GM12878 (cell line): ENCODE measurements around the gene INPP4B. TPM values are rescaled to one million over a fixed set of nuclear protein-coding genes. Genes with fewer than 3 reads are reported as not detected.

ENCODE experiments used
- ATF7 ChIP-seq: fragments of 450-650 bp; IDR thresholded peaks from 2 replicates; pipeline ENCODE4 v1.6.1; 2016; ENCODE audit warnings: low read depth, mild to moderate bottlenecking
- BRCA1 ChIP-seq: IDR thresholded peaks from 2 replicates; pipeline ENCODE4 v1.6.1; 2011; ENCODE audit warnings: low read depth, low read length, improper control_type of control experiment
- CBFB ChIP-seq: IDR thresholded peaks from 2 replicates; pipeline ENCODE4 v1.6.1; 2016; ENCODE audit warnings: antibody characterized with exemption, low read depth
- CHD1 ChIP-seq: IDR thresholded peaks from 2 replicates; pipeline ENCODE4 v1.6.1; 2012; ENCODE audit warnings: low read depth, low read length, improper control_type of control experiment
- CREB1 ChIP-seq: IDR thresholded peaks from 2 replicates; pipeline ENCODE4 v1.6.1; 2012; ENCODE audit warnings: low read depth, mild to moderate bottlenecking, inconsistent platforms
- MEF2A ChIP-seq: IDR thresholded peaks from 2 replicates; pipeline ENCODE4 v1.6.1; 2011; ENCODE audit warnings: low read depth, mild to moderate bottlenecking, low read length, moderate library complexity; ENCODE audit not compliant: insufficient read depth
- MXI1 ChIP-seq: fragments of 150-350 bp; IDR thresholded peaks from 2 replicates; pipeline ENCODE4 v1.6.1; 2011; ENCODE audit warnings: low read depth, mild to moderate bottlenecking, inconsistent platforms, low read length, improper control_type of control experiment
- MYB ChIP-seq: fragments of 150-350 bp; IDR thresholded peaks from 2 replicates; pipeline ENCODE4 v1.6.1; 2014; ENCODE audit warnings: mild to moderate bottlenecking, low read depth, low read length, borderline replicate concordance
- MYC ChIP-seq: IDR thresholded peaks from 2 replicates; pipeline ENCODE4 v1.6.1; 2011; ENCODE audit warnings: mild to moderate bottlenecking, low read length, moderate library complexity, inconsistent platforms; ENCODE audit not compliant: insufficient read depth, insufficient replicate concordance, insufficient read length, severe bottlenecking
- RAD21 ChIP-seq: IDR thresholded peaks from 2 replicates; pipeline ENCODE4 v1.6.1; 2011; ENCODE audit warnings: mild to moderate bottlenecking, low read depth, low read length, moderate library complexity; ENCODE audit not compliant: insufficient read depth
- RCOR1 ChIP-seq: conservative IDR thresholded peaks from 2 replicates; pipeline ENCODE4 v1.6.1; 2012; ENCODE audit warnings: low read depth, low read length, improper control_type of control experiment
- SIN3A ChIP-seq: IDR thresholded peaks from 2 replicates; pipeline ENCODE4 v1.6.1; 2012; ENCODE audit warnings: low read depth, low read length, improper control_type of control experiment
- SMARCA5 ChIP-seq: fragments of 450-650 bp; IDR thresholded peaks from 2 replicates; pipeline ENCODE4 v1.6.1; 2017; ENCODE audit warnings: mild to moderate bottlenecking
- STAT1 ChIP-seq: fragments of 450-650 bp; conservative IDR thresholded peaks from 2 replicates; pipeline ENCODE4 v1.6.1; 2014; ENCODE audit warnings: antibody characterized with exemption, mild to moderate bottlenecking
- SUPT20H ChIP-seq: IDR thresholded peaks from 2 replicates; pipeline ENCODE4 v1.6.1; 2011; ENCODE audit warnings: low read depth, mild to moderate bottlenecking, low read length, moderate library complexity, borderline replicate concordance; ENCODE audit not compliant: control insufficient read depth
- TCF3 ChIP-seq: IDR thresholded peaks from 2 replicates; pipeline ENCODE4 v1.6.1; 2012; ENCODE audit warnings: low read depth, mild to moderate bottlenecking, low read length, borderline replicate concordance; ENCODE audit not compliant: insufficient read depth
- TCF7 ChIP-seq: IDR thresholded peaks from 2 replicates; pipeline ENCODE4 v1.6.1; 2014; ENCODE audit warnings: antibody characterized with exemption, borderline replicate concordance
- YY1 ChIP-seq: IDR thresholded peaks from 2 replicates; pipeline ENCODE4 v1.6.1; 2011; ENCODE audit warnings: low read depth, mild to moderate bottlenecking, low read length
- ZNF217 ChIP-seq: fragments of 450-650 bp; IDR thresholded peaks from 2 replicates; pipeline ENCODE4 v1.6.1; 2017; ENCODE audit warnings: antibody characterized with exemption, mild to moderate bottlenecking
- ZNF24 ChIP-seq: fragments of 450-650 bp; IDR thresholded peaks from 2 replicates; pipeline ENCODE4 v1.6.1; 2017; ENCODE audit warnings: antibody characterized with exemption, mild to moderate bottlenecking
- ZNF274 ChIP-seq: IDR thresholded peaks from one replicate; pipeline ENCODE4 v1.8.0; 2011; ENCODE audit not compliant: insufficient read length, insufficient read depth
- polyA plus RNA-seq, 11 experiments: library from polyadenylated mRNA; depleted of rRNA in 4 of 11; unstranded in 6 of 11; stranded (reverse) in 5 of 11; fragments of >200 nt; fragmentation: Nextera tagmentation in 4 of 11; fragmentation: Illumina TruSeq in 1 of 11; extraction: Ambion mirVana in 4 of 11; extraction: Trizol in 1 of 11; gene quantifications; 1 replicate in 1 of 11; 2 replicates in 10 of 11; pipeline versions ENCODE4 v1.2.1 to v1.2.3, GENCODE V29; 2011 to 2016; ENCODE audit warnings: inconsistent platforms in 2 of 11, missing spikeins in 2 of 11, low read depth in 1 of 11
- total RNA-seq, 4 experiments: library from RNA; depleted of rRNA in 3 of 4; stranded (reverse); fragments of >200 nt in 3 of 4; fragmentation: Illumina TruSeq in 1 of 4; extraction: Trizol in 1 of 4; gene quantifications; 2 replicates each; pipeline versions ENCODE4 v1.2.1 to v1.2.3, GENCODE V29; 2013 to 2021
- TF ChIP-seq, protein P1 (sequence below): IDR thresholded peaks from 2 replicates; pipeline ENCODE4 v1.6.1; 2012; ENCODE audit warnings: low read length, inconsistent platforms
- TF ChIP-seq, protein P2 (sequence below): IDR thresholded peaks from 2 replicates; pipeline ENCODE4 v1.6.1; 2012; ENCODE audit warnings: mild to moderate bottlenecking, low read depth, low read length
- TF ChIP-seq, protein P3 (sequence below): fragments of 450-650 bp; IDR thresholded peaks from 2 replicates; pipeline ENCODE4 v1.6.1; 2014; ENCODE audit warnings: mild to moderate bottlenecking

Gene INPP4B
- total and polyA plus RNA-seq, 10 of the 15 experiments (the other 5 are each of a cell fraction or from before 2014, with no cell fraction given), result 0.53 to 11.2 (median 0.95) TPM

DNA sequence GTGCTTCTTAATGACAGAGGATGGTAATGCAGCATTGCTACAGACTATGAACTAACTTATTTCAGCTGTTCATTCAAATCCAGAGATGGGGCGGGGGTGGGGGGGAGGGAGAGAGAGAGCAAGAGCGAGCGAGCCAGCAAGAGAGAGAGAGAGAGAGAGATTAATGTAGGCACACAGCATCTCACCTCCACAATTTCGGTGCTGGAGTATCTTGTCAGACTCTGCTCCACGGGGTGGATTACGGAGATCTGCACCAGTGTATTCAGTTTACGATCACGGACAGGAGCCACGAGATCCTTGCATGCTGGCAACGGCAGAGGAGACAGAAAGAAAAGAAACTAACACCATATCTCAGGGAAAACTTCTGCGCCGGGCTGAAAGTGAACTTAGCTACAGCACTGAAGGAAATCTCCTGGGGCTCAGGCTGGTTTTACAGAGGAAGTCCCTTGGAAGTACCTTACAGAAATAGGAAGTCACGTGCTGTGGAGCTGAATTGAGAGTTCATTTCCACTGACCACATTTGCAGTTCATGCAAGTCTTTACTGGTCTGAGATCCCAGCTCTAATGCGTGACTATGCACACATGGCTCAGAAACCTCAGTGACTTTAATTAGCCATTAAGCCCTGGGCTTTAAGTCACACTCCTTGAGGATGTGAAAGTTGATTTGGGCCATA is 440.9 kb downstream of the INPP4B start (continued):
- TF ChIP-seq SIN3A (no peak), ZNF24 (0 out of 2 replicates have a peak, but pooled peaks have one; percentile 29), CHD1 (no peak), ZNF274 (no peak), MXI1 (no peak), MYB (no peak), ZNF217 (no peak), RAD21 (no peak), TCF3 (no peak), MYC (no peak), TCF7 (no peak), SUPT20H (no peak), STAT1 (no peak), BRCA1 (no peak), YY1 (no peak), MEF2A (no peak), SMARCA5 (peak; percentile 61; the same call in 1 of the 2 replicates), ATF7 (peak; percentile 68; the same call in 1 of the 2 replicates), CREB1 (no peak), RCOR1 (no peak), CBFB (no peak)
- TF ChIP-seq, protein P1, sequence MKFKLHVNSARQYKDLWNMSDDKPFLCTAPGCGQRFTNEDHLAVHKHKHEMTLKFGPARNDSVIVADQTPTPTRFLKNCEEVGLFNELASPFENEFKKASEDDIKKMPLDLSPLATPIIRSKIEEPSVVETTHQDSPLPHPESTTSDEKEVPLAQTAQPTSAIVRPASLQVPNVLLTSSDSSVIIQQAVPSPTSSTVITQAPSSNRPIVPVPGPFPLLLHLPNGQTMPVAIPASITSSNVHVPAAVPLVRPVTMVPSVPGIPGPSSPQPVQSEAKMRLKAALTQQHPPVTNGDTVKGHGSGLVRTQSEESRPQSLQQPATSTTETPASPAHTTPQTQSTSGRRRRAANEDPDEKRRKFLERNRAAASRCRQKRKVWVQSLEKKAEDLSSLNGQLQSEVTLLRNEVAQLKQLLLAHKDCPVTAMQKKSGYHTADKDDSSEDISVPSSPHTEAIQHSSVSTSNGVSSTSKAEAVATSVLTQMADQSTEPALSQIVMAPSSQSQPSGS, result 0 out of 2 replicates have a peak, but pooled peaks have one; percentile 23
- TF ChIP-seq, protein P2, sequence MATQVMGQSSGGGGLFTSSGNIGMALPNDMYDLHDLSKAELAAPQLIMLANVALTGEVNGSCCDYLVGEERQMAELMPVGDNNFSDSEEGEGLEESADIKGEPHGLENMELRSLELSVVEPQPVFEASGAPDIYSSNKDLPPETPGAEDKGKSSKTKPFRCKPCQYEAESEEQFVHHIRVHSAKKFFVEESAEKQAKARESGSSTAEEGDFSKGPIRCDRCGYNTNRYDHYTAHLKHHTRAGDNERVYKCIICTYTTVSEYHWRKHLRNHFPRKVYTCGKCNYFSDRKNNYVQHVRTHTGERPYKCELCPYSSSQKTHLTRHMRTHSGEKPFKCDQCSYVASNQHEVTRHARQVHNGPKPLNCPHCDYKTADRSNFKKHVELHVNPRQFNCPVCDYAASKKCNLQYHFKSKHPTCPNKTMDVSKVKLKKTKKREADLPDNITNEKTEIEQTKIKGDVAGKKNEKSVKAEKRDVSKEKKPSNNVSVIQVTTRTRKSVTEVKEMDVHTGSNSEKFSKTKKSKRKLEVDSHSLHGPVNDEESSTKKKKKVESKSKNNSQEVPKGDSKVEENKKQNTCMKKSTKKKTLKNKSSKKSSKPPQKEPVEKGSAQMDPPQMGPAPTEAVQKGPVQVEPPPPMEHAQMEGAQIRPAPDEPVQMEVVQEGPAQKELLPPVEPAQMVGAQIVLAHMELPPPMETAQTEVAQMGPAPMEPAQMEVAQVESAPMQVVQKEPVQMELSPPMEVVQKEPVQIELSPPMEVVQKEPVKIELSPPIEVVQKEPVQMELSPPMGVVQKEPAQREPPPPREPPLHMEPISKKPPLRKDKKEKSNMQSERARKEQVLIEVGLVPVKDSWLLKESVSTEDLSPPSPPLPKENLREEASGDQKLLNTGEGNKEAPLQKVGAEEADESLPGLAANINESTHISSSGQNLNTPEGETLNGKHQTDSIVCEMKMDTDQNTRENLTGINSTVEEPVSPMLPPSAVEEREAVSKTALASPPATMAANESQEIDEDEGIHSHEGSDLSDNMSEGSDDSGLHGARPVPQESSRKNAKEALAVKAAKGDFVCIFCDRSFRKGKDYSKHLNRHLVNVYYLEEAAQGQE, result no peak
- TF ChIP-seq, protein P3, sequence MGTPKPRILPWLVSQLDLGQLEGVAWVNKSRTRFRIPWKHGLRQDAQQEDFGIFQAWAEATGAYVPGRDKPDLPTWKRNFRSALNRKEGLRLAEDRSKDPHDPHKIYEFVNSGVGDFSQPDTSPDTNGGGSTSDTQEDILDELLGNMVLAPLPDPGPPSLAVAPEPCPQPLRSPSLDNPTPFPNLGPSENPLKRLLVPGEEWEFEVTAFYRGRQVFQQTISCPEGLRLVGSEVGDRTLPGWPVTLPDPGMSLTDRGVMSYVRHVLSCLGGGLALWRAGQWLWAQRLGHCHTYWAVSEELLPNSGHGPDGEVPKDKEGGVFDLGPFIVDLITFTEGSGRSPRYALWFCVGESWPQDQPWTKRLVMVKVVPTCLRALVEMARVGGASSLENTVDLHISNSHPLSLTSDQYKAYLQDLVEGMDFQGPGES, result no peak
